ENCODE data around the gene CCDC85C. TPM values are rescaled to one million over a fixed set of nuclear protein-coding genes. Genes with fewer than 3 reads are reported as not detected.

Gene CCDC85C
- total and polyA plus RNA-seq, 2 of the 4 experiments (the other 2 are of a cell fraction), result 16.0 to 19.0 TPM

DNA sequence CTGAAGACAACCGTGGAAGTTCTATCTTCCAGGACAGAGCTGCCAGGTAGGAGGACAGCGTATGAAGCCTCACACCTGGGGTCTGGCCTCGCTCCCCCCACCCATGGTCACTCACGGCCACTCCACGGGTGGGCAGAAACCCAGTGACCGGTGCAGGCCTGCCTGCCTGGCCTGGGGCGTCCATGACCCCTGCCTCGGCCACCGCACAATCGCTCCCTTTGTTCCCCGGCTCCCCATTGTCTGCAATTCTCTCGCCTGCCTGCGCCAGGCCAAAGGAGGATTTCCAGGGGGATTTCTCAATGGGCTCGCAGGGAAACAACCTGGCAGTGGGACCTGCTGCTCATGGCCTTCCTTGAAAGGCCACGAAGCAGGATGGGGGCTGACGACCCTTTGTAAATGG lies 22.6 kb downstream of the CCDC85C start:
- Histone ChIP-seq H2AK5ac (ENCODE audit: low read depth, low read length) (peak overlapping the region; percentile 98), H2BK20ac (ENCODE audit: low read depth, low read length) (0 out of 2 replicates have a peak overlapping the region, but pooled peaks have one; percentile 73), H4K20me1 (ENCODE audit: insufficient read depth, low read length) (peaks cover 5% of the 10 kb centered on the region), H3K4me3 (ENCODE audit: insufficient read depth, low read depth, low read length) (no peak overlapping the region), H3K9me1 (ENCODE audit: insufficient read depth, low read length) (peaks cover 48% of the 10 kb centered on the region), H3K4me1 (ENCODE audit: control insufficient read depth, insufficient read depth, low read length) (peaks cover 43% of the 10 kb centered on the region), H2BK120ac (ENCODE audit: low read depth, low read length) (peak overlapping the region; percentile 84), H3K4ac (ENCODE audit: low read depth, low read length) (peak overlapping the region; percentile 71), H4K8ac (ENCODE audit: low read depth in 2 of 2, low read length in 2 of 2) (peak overlapping the region in 1 of 2 experiments; percentile 96; a peak in 1 of 4 replicates), H3K18ac (ENCODE audit: low read depth, low read length) (no peak overlapping the region), H4K91ac (ENCODE audit: insufficient read depth, low read depth, low read length) (peak overlapping the region; percentile 57), H4K5ac (ENCODE audit: low read depth, low read length) (no peak overlapping the region), H2BK5ac (ENCODE audit: low read depth, low read length, poor library complexity, severe bottlenecking) (no peak overlapping the region), H3K36me3 (ENCODE audit: control insufficient read depth, insufficient read depth, low read length) (no peaks in the 10 kb centered on the region), H2AK9ac (replicated peaks; ENCODE audit: low read depth, low read length, poor library complexity) (peak overlapping the region; percentile 60), H2AFZ (replicated peaks; ENCODE audit: low read length, poor library complexity) (no peak overlapping the region), H3K4me2 (ENCODE audit: low read depth, low read length) (no peak overlapping the region), H3K9ac (ENCODE audit: low read depth, low read length) (no peak overlapping the region), H3K56ac (ENCODE audit: extremely low read depth, insufficient read depth, low read length) (no peak overlapping the region), H3K79me1 (ENCODE audit: low read depth in 1 of 2, low read length in 2 of 2) (peaks cover 54 to 93% of the 10 kb centered on the region in 2 experiments), H3K14ac (replicated peaks; ENCODE audit: low read depth, low read length) (no peak overlapping the region), H3K9me3 (ENCODE audit: control insufficient read depth, insufficient read depth, low read length) (no peaks in the 10 kb centered on the region), H3K27ac (ENCODE audit: insufficient read depth, low read length) (no peak overlapping the region), H2BK15ac (ENCODE audit: low read depth, low read length) (0 out of 3 replicates have a peak overlapping the region, but pooled peaks have one; percentile 21), H3K23ac (ENCODE audit: low read depth, low read length) (no peak overlapping the region), H3K27me3 (ENCODE audit: control insufficient read depth, insufficient read depth, low read length) (no peaks in the 10 kb centered on the region)
- intact Hi-C loops (cut with micrococcal nuclease), result no loop called here
- TF ChIP-seq, protein P1, sequence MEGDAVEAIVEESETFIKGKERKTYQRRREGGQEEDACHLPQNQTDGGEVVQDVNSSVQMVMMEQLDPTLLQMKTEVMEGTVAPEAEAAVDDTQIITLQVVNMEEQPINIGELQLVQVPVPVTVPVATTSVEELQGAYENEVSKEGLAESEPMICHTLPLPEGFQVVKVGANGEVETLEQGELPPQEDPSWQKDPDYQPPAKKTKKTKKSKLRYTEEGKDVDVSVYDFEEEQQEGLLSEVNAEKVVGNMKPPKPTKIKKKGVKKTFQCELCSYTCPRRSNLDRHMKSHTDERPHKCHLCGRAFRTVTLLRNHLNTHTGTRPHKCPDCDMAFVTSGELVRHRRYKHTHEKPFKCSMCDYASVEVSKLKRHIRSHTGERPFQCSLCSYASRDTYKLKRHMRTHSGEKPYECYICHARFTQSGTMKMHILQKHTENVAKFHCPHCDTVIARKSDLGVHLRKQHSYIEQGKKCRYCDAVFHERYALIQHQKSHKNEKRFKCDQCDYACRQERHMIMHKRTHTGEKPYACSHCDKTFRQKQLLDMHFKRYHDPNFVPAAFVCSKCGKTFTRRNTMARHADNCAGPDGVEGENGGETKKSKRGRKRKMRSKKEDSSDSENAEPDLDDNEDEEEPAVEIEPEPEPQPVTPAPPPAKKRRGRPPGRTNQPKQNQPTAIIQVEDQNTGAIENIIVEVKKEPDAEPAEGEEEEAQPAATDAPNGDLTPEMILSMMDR (conservative IDR thresholded peaks at IDR 0.05; ENCODE audit: low read depth, low read length), result no peak
- TF ChIP-seq, protein P2, sequence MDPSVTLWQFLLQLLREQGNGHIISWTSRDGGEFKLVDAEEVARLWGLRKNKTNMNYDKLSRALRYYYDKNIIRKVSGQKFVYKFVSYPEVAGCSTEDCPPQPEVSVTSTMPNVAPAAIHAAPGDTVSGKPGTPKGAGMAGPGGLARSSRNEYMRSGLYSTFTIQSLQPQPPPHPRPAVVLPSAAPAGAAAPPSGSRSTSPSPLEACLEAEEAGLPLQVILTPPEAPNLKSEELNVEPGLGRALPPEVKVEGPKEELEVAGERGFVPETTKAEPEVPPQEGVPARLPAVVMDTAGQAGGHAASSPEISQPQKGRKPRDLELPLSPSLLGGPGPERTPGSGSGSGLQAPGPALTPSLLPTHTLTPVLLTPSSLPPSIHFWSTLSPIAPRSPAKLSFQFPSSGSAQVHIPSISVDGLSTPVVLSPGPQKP (IDR thresholded peaks at IDR 0.05; ENCODE audit: borderline replicate concordance, low read depth, low read length), result no peak
- no peak for TF ChIP-seq SMC3 (IDR thresholded peaks at IDR 0.05; ENCODE audit: low read depth, low read length)
- TF ChIP-seq RFX5 (IDR thresholded peaks at IDR 0.05; ENCODE audit: low read depth, low read length), result no peak
- TF ChIP-seq CHD1 (IDR thresholded peaks at IDR 0.05; ENCODE audit: low read depth, low read length), result no peak
- TF ChIP-seq FOS (IDR thresholded peaks at IDR 0.05; ENCODE audit: low read depth, low read length), result no peak
- TF ChIP-seq RCOR1 (IDR thresholded peaks at IDR 0.05; ENCODE audit: insufficient replicate concordance, low read length), result no peak
- ChIA-PET POLR2A (ENCODE audit: unreplicated experiment) (no interaction called here), CTCF (no interaction called here)
- DNase-seq, result no peak
- no peak for ATAC-seq (ENCODE audit: low read depth)
- in situ Hi-C loops (cut with MboI; ENCODE audit: low sequenced_read_pairs), result no loop called here
- 99% methylated on average over 11 of the region's 16 CpGs; no CpG with 5 or more reads in 1 of the 2 experiments for WGBS, 2 experiments (ENCODE audit: extremely low coverage in 2 of 2, insufficient read length in 1 of 2)
- dilution Hi-C loops (cut with HindIII; ENCODE audit: low sequenced_read_pairs, unreplicated experiment), result no loop called here
- BruUV-seq (replicated peaks), result no TSS peak
